Measurements from ENCODE around the gene GRM1.

GRM1 gene

GRCh38 chr6:146113084-146113623 is 84.3 kb downstream of the GRM1 start:
- TF ChIP-seq POLR2A (IDR thresholded peaks at IDR 0.05; ENCODE audit: low read length) (no peak), GATA1 (IDR thresholded peaks at IDR 0.05; ENCODE audit: low read depth, low read length) (no peak)
- no peak for DNase-seq

GRCh38 chr6:146123616-146124015 is 94.8 kb downstream of the GRM1 start:
- DNase-seq, result no peak
- no peak for TF ChIP-seq GATA1 (IDR thresholded peaks at IDR 0.05; ENCODE audit: low read depth, low read length)
- no peak for TF ChIP-seq POLR2A (IDR thresholded peaks at IDR 0.05; ENCODE audit: low read length)

- TF ChIP-seq GATA1 (IDR thresholded peaks at IDR 0.05; ENCODE audit: low read depth, low read length) (no peak), POLR2A (IDR thresholded peaks at IDR 0.05; ENCODE audit: low read length) (no peak)
- no peak for DNase-seq
Observed at GRCh38 chr6:146127447-146128215, 98.8 kb downstream of the GRM1 start.

GRCh38 chr6:146133866-146134265 is 105.0 kb downstream of the GRM1 start:
- TF ChIP-seq GATA1 (IDR thresholded peaks at IDR 0.05; ENCODE audit: low read depth, low read length), result no peak
- no peak for TF ChIP-seq POLR2A (IDR thresholded peaks at IDR 0.05; ENCODE audit: low read length)
- DNase-seq, result no peak

- no peak for DNase-seq
Observed at GRCh38 chr6:146135167-146135566, 106.3 kb downstream of the GRM1 start.

GRCh38 chr6:146146836-146147235 is 118.0 kb downstream of the GRM1 start:
- no peak for DNase-seq
- no peak for TF ChIP-seq POLR2A (IDR thresholded peaks at IDR 0.05; ENCODE audit: low read length)
- no peak for TF ChIP-seq GATA1 (IDR thresholded peaks at IDR 0.05; ENCODE audit: low read depth, low read length)

More at GRCh38 chr6:146135167-146135566, 106.3 kb downstream of the GRM1 start:
- TF ChIP-seq GATA1 (IDR thresholded peaks at IDR 0.05; ENCODE audit: low read depth, low read length), result no peak
- TF ChIP-seq POLR2A (IDR thresholded peaks at IDR 0.05; ENCODE audit: low read length), result no peak

- no peak for DNase-seq
Observed at GRCh38 chr6:146149770-146150169, 120.9 kb downstream of the GRM1 start.

GRCh38 chr6:146153040-146153758 is 124.3 kb downstream of the GRM1 start:
- TF ChIP-seq GATA1 (IDR thresholded peaks at IDR 0.05; ENCODE audit: low read depth, low read length) (no peak), POLR2A (IDR thresholded peaks at IDR 0.05; ENCODE audit: low read length) (no peak)

More at GRCh38 chr6:146149770-146150169, 120.9 kb downstream of the GRM1 start:
- TF ChIP-seq GATA1 (IDR thresholded peaks at IDR 0.05; ENCODE audit: low read depth, low read length) (no peak), POLR2A (IDR thresholded peaks at IDR 0.05; ENCODE audit: low read length) (no peak)

GRCh38 chr6:146154197-146154596 is 125.3 kb downstream of the GRM1 start:
- no peak for DNase-seq
- TF ChIP-seq GATA1 (IDR thresholded peaks at IDR 0.05; ENCODE audit: low read depth, low read length) (no peak), POLR2A (IDR thresholded peaks at IDR 0.05; ENCODE audit: low read length) (no peak)

More at GRCh38 chr6:146153040-146153758, 124.3 kb downstream of the GRM1 start:
- DNase-seq, result no peak

GRCh38 chr6:146161664-146162063 is 132.8 kb downstream of the GRM1 start:
- DNase-seq, result no peak
- TF ChIP-seq POLR2A (IDR thresholded peaks at IDR 0.05; ENCODE audit: low read length), result no peak

- TF ChIP-seq GATA1 (IDR thresholded peaks at IDR 0.05; ENCODE audit: low read depth, low read length) (no peak), POLR2A (IDR thresholded peaks at IDR 0.05; ENCODE audit: low read length) (no peak)
- DNase-seq, result no peak
Observed at GRCh38 chr6:146169872-146170271, 141.0 kb downstream of the GRM1 start.

GRCh38 chr6:146177785-146178184 is 148.9 kb downstream of the GRM1 start:
- no peak for DNase-seq
- TF ChIP-seq GATA1 (IDR thresholded peaks at IDR 0.05; ENCODE audit: low read depth, low read length), result no peak
- no peak for TF ChIP-seq POLR2A (IDR thresholded peaks at IDR 0.05; ENCODE audit: low read length)

- DNase-seq, result no peak
- no peak for TF ChIP-seq POLR2A (IDR thresholded peaks at IDR 0.05; ENCODE audit: low read length)
- TF ChIP-seq GATA1 (IDR thresholded peaks at IDR 0.05; ENCODE audit: low read depth, low read length), result no peak
Observed at GRCh38 chr6:146183831-146184230, 155.0 kb downstream of the GRM1 start.

- no peak for TF ChIP-seq POLR2A (IDR thresholded peaks at IDR 0.05; ENCODE audit: low read length)
- TF ChIP-seq GATA1 (IDR thresholded peaks at IDR 0.05; ENCODE audit: low read depth, low read length), result no peak
- no peak for DNase-seq
Observed at GRCh38 chr6:146184701-146185100, 155.8 kb downstream of the GRM1 start.

Measured in erythroblast (primary cell).